Thoracic aorta (tissue), 2 donors: Measurements from ENCODE around the gene PLEKHA5. TPM values are rescaled to one million over a fixed set of nuclear protein-coding genes. Genes with fewer than 3 reads are reported as not detected.

Source experiments
- ATAC-seq: fragments of 150-250 bp; one replicate; pipeline ENCODE4 v1.8.0; 2017; ENCODE audit warnings: low read depth; ENCODE audit not compliant: insufficient number of reproducible peaks, low FRiP score
- DNase-seq: peaks from one replicate; pipeline ENCODE4 v3.0.0-alpha.2; 2020; ENCODE audit warnings: low spot score
- H3K27ac ChIP-seq, 2 donors: fragments of 200-600 bp; sonication (generic); 1 replicate in 1 of 2; 2 replicates in 1 of 2; pipeline ENCODE4 v1.5.1; 2016; ENCODE audit warnings: mild to moderate bottlenecking in 2 of 2, moderate library complexity in 2 of 2
- H3K27me3 ChIP-seq: fragments of 200-600 bp; sonication (generic); replicated peaks from 2 replicates; pipeline ENCODE4 v1.6.0; 2016; ENCODE audit warnings: mild to moderate bottlenecking; ENCODE audit not compliant: insufficient read depth
- H3K36me3 ChIP-seq: fragments of 200-600 bp; sonication (generic); one replicate; pipeline ENCODE4 v1.5.1; 2016
- H3K4me1 ChIP-seq, 2 donors: fragments of 200-600 bp; sonication (generic); 1 replicate in 1 of 2; 2 replicates in 1 of 2; pipeline versions ENCODE4 v1.5.1 to v1.6.0; 2016; ENCODE audit warnings: low read depth in 2 of 2, mild to moderate bottlenecking in 1 of 2; ENCODE audit not compliant: control insufficient read depth in 1 of 2
- H3K4me3 ChIP-seq: fragments of 200-600 bp; sonication (generic); 2 replicates; pipeline ENCODE4 v1.5.1; 2016; ENCODE audit warnings: mild to moderate bottlenecking
- H3K9me3 ChIP-seq: fragments of 200-600 bp; sonication (generic); 2 replicates; pipeline ENCODE4 v1.5.1; 2016
- total RNA-seq, 2 donors: library from RNA; depleted of rRNA; stranded (reverse); fragments of >200 nt; gene quantifications; one replicate each; pipeline versions ENCODE4 v1.1.0 to v1.2.3, GENCODE V29; 2016
- TF ChIP-seq, protein P1 (sequence below): fragments of 200-600 bp; sonication (generic); IDR thresholded peaks from one replicate; pipeline ENCODE4 v1.5.1; 2019; ENCODE audit warnings: antibody characterized with exemption

The PLEKHA5 gene
- total RNA-seq, 2 donors from 2014 or later, result 18.4 to 27.7 TPM

DNA sequence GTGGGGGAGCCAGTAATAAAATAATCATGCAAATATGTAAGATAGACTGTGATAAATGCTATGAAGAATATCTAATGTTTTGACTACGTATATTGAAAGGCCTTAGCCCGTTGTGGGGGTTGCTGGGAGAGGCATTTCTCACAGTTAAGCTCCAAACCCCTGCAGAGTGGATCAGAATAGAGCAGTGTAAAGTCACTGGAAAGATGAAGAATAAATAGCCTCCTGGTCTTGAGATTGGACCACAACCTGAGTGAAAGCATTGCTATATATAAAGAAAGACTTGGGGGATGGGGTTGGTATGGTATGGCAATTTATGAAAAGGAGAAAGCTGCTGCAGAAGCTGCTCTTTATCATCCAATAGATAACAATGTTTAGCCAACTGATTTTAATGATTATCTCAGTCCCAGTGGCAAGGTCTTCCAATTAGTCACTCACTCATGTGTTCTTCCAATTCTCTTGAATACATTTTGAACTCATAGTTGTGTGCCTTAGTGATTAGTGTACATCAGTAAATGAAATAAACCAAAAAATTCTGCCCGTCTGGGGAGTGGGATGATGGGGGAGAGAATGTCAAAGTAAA lies 10.2 kb downstream of the PLEKHA5 start:
- no peak for DNase-seq
- Histone ChIP-seq H3K9me3 (no peaks in the 10 kb centered on the region), H3K4me1 (no peaks in the 10 kb centered on the region), H3K27me3 (no peaks in the 10 kb centered on the region), H3K27ac (no peak overlapping the region), H3K36me3 (no peaks in the 10 kb centered on the region), H3K4me3 (no peak overlapping the region)
- no peak for ATAC-seq
- TF ChIP-seq, protein P1, sequence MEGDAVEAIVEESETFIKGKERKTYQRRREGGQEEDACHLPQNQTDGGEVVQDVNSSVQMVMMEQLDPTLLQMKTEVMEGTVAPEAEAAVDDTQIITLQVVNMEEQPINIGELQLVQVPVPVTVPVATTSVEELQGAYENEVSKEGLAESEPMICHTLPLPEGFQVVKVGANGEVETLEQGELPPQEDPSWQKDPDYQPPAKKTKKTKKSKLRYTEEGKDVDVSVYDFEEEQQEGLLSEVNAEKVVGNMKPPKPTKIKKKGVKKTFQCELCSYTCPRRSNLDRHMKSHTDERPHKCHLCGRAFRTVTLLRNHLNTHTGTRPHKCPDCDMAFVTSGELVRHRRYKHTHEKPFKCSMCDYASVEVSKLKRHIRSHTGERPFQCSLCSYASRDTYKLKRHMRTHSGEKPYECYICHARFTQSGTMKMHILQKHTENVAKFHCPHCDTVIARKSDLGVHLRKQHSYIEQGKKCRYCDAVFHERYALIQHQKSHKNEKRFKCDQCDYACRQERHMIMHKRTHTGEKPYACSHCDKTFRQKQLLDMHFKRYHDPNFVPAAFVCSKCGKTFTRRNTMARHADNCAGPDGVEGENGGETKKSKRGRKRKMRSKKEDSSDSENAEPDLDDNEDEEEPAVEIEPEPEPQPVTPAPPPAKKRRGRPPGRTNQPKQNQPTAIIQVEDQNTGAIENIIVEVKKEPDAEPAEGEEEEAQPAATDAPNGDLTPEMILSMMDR, result no peak

DNA sequence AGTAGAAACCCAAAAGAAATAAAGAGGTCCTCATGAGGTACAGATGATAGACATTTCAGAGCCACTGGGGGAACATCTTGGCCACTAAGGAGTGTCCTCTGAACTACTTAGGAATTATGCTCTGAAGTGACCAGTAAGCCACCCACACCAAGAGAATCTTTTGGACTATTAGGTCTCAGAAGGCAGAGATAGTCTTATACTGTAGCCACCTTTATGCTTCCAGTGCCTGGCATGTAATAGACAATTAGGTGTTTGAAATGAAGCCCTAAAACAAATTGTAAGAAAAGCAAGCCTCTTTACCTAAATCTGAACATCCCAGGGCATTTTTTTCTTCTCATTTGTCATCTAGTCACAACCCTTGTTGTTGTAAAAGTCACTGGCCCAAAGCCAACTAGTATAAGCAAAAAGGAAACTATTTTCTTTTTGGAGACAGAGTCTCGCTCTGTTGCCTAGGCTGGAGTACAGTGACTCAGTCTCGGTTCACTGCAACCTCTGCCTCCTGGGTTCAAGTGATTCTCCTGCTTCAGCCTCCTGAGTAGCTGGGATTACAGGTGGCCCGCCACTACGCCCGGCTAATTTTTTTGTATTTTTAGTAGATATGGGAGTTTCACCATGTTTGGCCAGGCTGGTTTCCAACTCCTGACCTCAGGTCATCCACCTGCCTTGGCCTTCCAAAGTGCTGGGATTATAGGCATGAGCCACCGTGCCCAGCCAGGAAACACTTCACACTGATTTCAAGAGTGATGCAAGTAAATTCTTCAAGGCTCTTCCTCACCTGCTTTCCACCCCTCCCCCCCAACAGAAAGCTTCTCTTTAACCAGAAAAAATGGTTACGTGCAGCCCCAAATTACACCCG lies 11.1 kb downstream of the PLEKHA5 start:
- H3K9me3 ChIP-seq, result no peaks in the 10 kb centered on the region
- TF ChIP-seq, protein P1, result no peak
- H3K36me3 ChIP-seq, result no peaks in the 10 kb centered on the region
- DNase-seq, result no peak
- no peak for ATAC-seq
- no peak overlapping the region for H3K27ac ChIP-seq
- H3K27me3 ChIP-seq, result no peaks in the 10 kb centered on the region
- H3K4me1 ChIP-seq, result no peaks in the 10 kb centered on the region
- no peak overlapping the region for H3K4me3 ChIP-seq

DNA sequence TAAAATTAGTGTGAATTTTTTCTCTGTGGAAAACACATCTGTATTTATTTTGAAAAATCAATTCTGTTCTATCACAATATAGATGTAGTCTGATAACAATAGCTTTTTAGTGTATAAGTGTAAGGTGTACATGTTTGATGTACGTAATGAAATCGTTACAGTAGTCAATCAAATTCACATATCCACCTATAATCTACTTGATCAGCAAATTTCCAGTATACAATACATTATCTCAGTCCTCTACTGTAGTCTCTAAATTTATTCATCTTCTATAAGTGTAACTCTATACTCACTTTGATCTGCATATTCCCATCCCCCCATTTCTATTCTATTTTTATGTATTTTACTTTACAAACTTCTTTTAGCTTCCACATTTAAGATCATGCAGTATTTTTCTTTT lies 13.0 kb downstream of the PLEKHA5 start:
- no peaks in the 10 kb centered on the region for H3K27me3 ChIP-seq
- H3K9me3 ChIP-seq, result no peaks in the 10 kb centered on the region
- ATAC-seq (no peak), DNase-seq (no peak)
- no peak overlapping the region for H3K4me3 ChIP-seq
- no peak overlapping the region for H3K27ac ChIP-seq
- H3K36me3 ChIP-seq, result no peaks in the 10 kb centered on the region
- H3K4me1 ChIP-seq, result no peaks in the 10 kb centered on the region
- TF ChIP-seq, protein P1, result no peak

DNA sequence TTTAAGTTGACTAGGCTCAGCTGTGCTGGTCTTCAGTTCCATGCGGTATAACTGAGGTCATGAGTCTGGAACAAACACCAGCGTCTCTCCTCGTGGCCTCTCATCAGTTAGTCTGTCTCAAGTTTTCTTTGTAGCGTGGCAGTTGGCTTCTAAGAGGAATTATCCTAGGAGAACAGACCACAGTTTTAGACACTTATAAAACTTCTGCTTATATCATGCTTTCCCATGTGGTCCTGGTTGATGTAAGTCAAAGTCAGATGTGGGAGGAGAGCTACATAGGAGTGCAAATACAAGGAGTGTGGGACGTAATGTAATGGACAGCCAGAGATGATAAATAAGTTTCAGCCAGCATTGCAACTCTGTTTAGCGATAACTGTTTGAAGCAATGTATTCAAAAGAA lies 14.8 kb downstream of the PLEKHA5 start:
- ATAC-seq (no peak), DNase-seq (no peak)
- Histone ChIP-seq H3K4me3 (no peak overlapping the region), H3K9me3 (no peaks in the 10 kb centered on the region), H3K27me3 (no peaks in the 10 kb centered on the region), H3K4me1 (no peaks in the 10 kb centered on the region), H3K27ac (no peak overlapping the region), H3K36me3 (no peaks in the 10 kb centered on the region)
- TF ChIP-seq, protein P1, result no peak

DNA sequence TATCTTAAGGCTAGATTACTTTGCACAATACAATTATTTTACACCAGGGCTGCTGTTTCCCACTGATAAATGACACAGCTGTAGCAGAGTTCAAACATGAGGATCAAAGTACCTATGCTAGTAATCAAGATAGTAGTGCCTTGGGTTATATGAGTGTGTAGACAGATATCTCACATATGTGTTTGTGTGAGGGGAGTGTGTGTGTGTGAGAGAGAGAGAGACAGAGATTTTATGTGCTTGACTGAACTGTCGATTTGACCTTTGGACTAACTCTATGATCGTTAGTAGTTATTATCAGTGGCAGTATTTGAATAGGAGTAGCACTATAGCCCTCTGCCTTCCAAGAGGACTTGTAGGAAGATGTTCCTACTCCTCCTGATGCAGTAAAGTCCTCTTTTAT lies 15.5 kb downstream of the PLEKHA5 start:
- Histone ChIP-seq H3K4me3 (no peak overlapping the region), H3K36me3 (no peaks in the 10 kb centered on the region), H3K27ac (no peak overlapping the region), H3K27me3 (no peaks in the 10 kb centered on the region), H3K4me1 (peaks cover 4 to 6% of the 10 kb centered on the region in 2 donors), H3K9me3 (no peaks in the 10 kb centered on the region)
- TF ChIP-seq, protein P1, result no peak
- ATAC-seq (no peak), DNase-seq (no peak)
